GM19463 (cell line): ENCODE data around the gene ZBTB1.

ENCODE experiments used
- ATAC-seq: cut with Tn5 transposase; IDR thresholded peaks from one replicate; pipeline ENCODE4 v1.9.1; 2021; ENCODE audit warnings: mild to moderate bottlenecking, moderate library complexity; ENCODE audit not compliant: unreplicated experiment

The ZBTB1 gene, protein sequence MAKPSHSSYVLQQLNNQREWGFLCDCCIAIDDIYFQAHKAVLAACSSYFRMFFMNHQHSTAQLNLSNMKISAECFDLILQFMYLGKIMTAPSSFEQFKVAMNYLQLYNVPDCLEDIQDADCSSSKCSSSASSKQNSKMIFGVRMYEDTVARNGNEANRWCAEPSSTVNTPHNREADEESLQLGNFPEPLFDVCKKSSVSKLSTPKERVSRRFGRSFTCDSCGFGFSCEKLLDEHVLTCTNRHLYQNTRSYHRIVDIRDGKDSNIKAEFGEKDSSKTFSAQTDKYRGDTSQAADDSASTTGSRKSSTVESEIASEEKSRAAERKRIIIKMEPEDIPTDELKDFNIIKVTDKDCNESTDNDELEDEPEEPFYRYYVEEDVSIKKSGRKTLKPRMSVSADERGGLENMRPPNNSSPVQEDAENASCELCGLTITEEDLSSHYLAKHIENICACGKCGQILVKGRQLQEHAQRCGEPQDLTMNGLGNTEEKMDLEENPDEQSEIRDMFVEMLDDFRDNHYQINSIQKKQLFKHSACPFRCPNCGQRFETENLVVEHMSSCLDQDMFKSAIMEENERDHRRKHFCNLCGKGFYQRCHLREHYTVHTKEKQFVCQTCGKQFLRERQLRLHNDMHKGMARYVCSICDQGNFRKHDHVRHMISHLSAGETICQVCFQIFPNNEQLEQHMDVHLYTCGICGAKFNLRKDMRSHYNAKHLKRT

DNA sequence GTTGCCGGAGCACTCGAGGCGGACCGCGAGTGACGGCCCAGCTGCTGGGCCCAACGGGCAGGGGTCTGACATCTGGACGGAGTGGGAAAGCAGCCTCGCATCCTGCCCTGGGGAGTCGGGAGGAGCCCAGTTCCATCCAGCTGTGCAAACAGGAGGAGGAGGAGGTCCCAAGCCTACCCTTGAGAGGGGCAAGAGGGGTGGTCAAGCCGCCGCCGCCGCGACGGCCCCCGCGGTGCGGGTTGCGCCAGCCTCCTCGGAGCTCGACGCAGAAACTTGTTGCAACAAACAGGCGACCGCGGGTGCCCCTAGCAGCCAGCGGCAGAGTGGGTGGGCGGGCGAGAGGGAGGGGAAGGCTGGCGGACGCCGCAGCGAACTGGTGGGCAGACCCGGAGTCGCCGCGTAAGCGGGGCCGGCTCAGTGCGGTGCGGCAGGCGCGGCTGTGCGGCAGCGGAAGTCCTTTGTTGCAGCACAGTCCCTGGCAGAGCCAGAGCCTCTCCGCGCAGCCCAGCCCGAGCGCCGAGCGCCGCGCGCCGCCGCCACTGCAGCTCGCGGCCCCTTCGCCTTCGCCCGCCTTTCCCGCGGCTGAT lies at the start of gene ZBTB1:
Gene ZBTB1 (plus strand): TSS at position 461 of the 587 bp plus-strand sequence. CDS start 16,735 bp downstream, outside the sequence.
- peak; percentile 22 for ATAC-seq

DNA sequence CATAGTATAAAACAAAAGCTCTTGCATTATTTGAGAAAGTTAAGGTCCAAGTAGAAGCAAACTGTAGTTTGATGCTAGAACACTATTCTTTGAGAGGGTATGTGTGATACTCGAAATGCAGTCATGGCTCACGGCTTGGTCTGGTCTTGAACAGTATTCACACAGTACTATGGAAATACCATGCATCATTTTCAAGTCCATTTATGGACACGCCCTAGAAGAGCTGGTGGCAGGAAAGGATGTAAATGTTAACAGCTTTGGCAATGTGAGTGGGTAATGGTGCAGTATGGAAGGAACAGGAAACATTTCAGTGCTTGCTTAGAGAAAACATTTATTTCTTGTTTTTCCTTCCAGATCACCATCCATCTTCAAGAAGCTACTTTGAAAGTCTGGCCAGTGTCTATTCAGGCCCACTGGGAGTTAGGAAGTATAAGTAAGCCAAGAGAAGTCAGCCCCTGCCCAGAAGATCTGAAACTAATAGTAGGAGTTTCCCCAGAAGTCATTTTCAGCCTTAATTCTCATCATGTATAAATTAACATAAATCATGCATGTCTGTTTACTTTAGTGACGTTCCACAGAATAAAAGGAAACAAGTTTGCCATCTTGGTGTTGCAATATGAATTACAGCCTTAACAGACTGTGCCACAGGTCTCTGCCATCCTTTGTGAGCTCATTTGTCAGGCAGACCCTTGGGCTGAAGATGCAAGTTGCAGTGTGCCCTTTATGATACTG lies 45.0 kb upstream of the ZBTB1 start:
- ATAC-seq: no peak

DNA sequence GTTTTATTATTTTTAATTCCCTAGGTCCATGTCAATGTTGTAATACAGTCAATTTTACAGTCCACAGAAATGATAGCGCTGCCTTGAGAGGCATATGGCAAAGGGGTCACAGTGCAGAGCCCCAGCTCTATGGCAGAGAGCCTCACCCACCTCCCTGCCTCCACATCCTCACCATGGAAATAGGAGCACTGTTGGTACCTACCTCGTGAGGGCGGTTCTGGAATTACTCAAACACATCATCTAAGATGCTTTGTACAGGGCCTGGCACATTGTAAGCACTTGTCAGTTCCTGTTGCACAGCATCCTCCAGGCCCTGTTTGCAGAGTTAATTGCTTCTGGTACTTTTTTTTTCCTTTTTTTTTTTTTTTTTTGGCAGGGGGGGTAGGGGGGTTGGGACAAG lies 43.3 kb upstream of the ZBTB1 start:
- no peak for ATAC-seq

DNA sequence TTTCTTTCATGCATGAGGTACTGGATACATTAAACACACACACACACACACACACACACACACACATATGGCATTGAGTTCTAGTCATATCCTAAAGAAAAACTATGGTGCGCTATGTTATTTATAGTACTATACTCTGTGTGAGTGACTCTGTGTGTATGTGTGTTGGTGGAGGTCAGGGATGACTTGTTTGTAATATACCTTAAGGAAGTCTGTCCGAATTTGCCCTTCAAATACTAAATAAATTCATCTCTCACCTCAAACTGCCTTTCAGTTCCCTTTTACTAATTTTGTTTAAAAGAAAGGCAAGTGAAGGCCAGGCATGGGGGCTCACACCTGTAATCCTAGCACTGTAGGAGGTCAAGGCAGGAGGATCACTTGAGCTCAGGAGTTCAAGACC lies 41.4 kb upstream of the ZBTB1 start:
- no peak for ATAC-seq

DNA sequence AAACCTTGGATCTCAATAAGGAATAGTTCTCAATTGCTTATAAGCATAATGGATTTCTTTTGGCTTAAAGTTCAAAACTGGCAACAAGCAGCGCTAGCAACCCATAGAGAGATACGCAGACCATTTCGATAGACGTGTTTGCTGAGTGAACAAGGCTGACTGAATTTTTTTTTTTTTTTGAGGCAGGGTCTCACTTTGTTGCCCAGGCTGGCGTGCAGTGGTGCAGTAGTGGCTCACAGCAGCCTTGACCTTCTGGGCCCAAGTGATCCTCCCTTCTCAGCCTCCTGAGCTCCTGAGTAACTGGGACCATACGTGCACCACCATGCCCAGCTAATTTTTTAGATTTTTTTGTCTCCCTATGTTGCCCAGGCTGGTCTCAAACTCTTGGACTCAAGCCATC lies 40.7 kb upstream of the ZBTB1 start:
- no peak for ATAC-seq

DNA sequence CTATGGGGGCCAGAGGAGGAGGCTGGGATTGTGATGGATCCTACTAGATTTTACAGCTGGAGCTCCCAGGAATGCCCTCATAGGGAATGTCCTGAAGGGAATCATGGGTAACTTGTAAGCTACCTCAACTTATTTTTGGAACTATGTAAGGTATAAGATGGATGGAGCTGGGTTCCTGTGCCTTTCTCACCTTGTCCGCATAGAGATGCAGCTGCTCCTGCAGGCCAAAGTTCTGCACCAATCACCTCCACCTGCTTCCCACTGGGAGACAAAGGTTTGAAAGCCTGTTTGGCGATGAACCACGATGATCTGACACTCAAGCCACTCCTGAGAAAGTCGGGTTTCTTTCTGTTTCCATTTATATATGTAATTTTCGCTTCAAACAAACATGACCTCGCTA lies 39.9 kb upstream of the ZBTB1 start:
- no peak for ATAC-seq

DNA sequence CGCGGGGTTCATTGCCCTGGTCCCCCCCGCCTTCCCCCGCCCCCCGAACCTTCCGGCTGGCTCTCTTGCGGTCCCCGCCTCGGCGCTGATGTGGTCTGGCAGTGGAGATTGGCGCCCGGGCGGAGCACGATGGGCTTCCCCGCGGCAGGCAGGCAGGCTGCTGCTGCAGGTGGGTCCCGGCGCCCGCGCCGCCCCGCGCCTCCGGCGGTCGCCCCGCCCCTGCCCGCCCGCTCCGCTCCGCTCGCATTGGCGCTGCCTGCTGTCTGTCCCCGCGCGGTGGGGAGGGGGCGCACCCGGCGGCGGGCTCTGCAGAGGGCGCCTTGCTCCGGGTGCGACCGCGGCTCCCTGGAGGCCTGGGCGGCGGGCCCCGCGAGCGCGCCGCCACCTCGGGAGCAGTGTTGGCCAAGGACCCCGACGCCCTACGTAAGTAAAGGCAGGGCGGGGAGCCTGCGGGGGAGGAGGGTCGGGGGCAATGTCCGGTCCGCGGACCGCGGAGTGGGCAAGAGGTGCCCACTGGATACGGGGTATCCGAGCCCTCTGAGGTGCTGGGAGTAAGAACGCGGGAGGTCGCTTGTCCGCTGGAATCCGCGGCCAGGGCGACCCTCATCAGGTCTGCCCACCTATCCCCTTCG lies 39.3 kb upstream of the ZBTB1 start, which contains the start of gene AKAP5:
Gene AKAP5 (plus strand): TSS at position 309 of the 632 bp plus-strand sequence. CDS start 2,896 bp downstream, outside the sequence.
- ATAC-seq: peak; percentile 80

DNA sequence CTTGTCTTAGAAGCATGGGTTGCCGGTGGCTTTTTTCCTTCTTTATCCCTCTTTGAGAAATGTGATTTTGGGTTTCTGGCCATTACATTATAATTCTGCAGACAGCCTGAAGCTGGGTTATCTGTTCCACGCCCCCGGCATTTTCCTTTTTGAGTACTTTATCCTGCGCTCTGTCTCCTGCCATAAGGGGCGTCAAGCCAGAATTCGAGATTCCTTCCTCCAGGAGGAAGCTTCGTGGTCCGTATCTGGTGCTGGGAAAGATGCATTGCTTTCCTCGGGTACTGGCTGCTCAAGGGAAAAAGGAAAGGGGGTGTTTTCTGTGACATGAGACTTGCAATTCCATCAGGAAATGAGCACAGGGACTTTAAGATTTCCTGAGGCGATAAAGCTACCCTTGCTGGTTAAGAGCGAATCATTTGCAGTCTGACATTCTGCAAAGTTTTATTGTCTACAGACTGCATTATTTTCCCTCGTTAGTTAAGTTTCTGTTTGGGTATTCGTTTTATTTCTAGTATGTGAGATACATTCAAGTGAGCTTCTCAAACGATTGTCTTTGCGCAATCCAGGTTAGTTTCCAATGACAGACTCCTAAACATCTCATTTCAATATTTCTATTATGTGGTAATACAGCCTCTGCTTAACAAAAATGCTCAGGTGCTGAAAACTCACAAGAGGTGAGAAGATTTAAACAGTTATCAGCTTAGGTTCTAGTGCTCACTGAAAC lies 38.6 kb upstream of the ZBTB1 start:
- no peak for ATAC-seq

DNA sequence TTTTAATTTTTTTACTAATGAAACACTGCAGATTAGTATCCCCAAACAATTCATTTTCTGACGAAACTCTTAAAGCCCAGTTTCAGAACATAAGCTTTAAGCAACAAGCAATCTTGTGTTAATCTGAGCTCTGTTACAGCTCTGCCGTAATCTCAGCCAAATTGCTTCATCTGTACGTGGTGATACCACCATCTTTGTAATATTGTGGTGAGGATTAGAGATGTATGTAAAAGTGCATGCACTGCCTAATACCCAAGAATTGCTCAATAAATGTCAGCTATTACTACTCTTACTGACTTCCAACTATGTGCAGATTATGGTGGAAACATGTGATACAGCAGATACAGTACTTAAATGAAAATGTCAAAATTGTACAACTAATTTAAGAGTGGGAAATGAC lies 37.5 kb upstream of the ZBTB1 start:
- no peak for ATAC-seq

DNA sequence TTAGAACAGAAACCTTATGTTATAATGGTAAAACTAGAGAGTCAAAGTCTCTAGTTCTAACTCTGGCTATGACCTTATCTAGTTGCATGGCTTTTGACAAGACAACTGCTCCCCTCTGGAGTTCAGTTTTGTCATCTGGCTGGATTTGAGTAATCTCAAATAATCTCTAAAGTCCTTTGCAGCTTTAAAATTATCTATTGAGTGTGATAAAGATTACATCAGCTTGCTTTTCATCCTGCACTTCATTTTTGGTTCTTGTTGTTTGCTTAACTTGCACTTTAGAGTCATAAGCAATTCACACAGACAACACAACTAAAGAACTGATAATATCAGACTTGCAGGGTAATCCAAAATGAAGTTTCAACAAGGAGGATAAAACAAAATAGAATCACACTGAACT lies 37.0 kb upstream of the ZBTB1 start:
- ATAC-seq: no peak

DNA sequence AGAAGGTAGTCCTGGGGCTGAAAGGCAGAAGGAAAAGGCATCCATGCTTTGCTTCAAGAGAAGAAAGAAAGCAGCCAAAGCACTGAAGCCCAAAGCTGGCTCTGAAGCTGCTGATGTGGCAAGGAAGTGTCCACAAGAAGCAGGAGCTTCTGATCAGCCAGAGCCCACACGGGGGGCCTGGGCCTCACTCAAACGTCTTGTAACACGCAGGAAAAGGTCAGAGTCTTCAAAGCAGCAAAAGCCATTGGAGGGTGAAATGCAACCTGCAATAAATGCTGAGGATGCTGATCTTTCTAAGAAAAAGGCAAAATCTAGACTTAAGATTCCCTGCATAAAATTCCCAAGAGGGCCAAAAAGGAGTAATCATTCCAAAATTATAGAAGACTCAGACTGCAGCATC lies 36.1 kb upstream of the ZBTB1 start:
- ATAC-seq: no peak

DNA sequence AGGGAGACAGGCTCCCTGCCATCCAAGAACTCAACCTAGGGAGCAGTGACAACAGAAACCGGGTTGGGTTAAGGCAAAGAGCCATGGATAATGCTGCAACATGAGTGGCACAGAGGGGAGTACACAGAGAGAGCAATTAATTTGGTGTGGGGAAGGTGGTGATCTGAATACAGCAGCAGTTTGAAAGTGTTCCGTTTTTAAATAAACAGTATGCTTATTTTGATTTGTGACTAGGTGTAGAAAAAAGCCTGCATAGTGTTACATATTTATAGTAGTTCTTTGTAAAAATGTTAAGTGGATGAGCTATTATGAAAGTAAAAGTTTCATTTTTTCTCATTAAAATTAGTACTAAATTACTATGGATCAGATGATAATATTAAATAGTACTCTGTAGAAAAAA lies 30.5 kb upstream of the ZBTB1 start:
- no peak for ATAC-seq

DNA sequence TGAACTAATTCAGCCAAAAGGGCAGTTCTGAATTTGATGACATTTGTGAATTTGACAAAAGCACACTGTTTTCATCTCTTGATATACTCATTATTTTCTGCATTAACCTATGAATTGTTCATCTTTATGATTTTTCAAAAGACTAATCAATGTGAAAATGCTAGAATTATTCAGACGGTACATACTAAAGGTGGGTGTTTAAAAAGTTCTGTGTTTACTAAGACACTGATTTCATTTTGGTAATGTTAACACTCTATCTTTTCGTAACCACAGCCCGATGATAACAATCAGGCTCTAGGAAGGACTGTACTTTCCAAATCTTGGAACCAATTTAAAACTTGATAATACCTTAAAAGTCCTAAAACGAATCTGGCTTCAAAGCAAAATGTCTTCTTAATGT lies 29.9 kb upstream of the ZBTB1 start:
- ATAC-seq: no peak

DNA sequence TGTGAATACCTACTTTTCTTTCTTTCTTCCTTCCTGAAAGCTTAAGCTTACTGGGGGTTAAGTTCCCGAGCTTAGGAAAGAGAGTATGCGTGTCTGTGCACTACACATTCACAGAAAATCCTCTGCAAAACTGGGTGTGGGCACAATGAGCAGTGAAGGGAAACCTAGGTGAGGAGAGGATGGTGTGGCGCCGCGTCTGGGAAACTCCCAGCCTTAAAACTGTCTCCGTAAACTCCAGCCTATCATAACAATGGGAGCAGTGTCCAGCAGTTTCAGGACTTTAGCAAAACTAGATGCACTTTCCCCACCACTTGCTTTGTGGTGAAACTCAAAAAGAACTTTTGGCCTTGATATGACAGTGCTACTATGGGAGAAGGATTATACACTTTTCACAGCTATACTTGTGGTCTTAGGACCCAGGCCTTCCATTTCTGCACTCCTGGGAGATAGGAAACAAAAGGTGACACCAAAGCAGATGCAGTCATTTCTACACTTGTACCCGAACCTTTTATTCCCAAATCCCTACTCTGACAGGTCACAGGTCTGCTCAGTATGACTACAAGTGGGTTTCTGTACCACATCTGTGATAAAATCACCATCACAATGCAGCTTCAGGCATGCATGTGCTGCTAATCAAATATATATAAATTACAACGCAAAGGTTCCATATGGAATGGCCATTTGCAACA lies 28.8 kb upstream of the ZBTB1 start:
- ATAC-seq: no peak

DNA sequence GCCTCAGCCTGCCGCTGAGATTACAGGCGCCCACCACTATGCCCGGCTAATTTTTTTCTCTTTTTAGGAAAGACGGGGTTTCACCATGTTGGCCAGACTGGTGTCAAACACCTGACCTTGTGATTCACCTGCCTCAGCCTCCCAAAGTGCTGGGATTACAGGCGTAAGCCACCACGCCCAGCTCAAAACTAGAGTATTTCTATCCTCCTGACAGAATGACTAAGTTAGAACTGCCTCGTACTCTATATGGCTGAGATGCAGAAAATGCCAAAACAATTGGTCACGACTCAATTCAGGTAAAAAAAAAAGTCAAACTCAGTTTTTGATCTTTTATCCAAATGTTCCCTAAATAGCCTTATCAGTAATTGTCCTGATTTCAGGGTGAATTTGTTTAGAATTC lies 28.1 kb upstream of the ZBTB1 start:
- ATAC-seq: no peak

DNA sequence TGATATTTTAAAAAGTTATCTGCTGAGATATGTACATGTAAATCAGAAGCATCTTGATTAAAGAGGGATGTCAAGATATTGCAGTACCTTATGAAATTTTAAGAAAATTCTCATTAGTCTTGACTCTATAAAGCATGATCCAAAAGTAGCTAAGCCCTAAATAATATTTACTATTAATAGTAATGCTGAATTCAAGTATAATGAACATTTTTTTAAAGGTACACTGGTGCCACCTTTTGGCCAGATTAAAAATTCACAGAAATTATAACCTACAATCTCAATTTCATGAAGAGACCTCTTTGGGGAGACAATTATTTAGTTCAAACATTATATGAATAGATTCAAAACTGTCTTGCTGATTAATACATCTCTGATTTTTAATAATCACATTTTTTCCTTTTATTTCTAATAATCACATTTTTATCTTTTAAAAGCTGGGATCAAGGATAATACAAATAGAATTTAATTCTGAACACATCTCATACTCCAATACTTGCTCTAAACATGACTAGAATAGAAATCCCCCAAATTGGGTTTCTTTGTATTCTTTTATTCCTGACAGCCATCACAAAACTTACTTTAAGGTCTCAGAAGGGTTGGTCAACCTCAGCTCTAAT lies 25.8 kb upstream of the ZBTB1 start:
- ATAC-seq: no peak

DNA sequence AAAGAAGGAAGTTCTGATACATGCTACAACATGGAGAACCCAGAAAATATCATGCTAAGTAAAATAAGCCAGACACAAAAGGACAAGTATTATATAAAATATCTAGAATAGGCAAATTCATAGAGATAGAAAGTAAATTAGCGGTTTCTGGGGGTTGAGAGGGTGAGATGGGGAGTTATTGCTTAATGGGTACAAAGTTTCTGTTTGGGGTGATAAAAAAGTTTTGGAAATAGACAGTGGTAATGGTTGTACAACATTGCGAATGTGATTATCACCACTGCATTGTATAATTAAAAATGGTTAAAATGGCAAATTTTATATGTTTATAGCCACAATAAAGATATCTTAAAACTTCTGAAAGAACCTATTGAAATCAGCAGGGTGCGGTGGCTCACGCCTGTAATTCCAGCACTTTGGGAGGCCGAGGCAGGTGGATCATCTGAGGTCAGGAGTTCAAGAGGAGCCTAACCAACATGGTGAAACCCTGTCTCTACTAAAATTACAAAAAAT lies 15.9 kb upstream of the ZBTB1 start:
- ATAC-seq: no peak

DNA sequence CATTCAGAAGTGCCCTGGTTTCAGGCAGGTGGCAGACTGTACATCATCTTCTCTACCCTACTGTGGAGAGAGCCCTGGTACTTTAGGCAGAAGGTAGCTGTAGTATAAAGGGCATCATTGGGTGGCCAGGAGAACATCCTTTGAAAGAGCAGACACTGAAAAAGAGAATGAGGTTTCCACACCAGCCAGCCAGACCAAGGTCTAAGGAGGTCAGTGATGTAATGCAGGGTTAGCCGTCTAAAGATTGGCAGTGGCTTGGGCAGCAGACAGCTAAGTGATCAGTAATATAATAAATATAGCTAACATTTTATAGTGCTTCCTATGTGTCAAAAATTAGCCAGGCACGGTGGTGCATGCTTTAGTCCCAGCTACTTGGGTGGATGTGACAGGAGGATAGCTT lies 12.9 kb upstream of the ZBTB1 start:
- no peak for ATAC-seq

DNA sequence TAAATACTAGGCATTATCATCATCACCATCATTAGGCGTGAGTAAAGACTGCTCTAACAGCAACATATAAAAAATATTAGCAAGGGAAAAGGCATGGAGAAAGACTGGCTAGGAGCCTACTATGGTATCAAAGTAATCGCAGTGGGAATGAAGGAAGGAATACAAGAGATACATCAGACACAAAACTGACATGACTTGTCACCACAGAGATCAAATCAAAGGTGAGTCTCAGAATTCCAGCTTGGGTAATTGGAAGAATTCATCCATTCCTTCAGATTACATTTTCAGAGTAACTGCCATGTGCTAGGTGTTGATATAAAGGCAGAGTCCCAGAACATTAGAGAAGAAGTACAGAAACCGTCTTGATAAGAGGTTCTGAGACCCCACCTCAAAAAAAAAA lies 11.1 kb upstream of the ZBTB1 start:
- ATAC-seq: no peak
